HepG2 (cell line): Measurements from ENCODE around the gene ZC3H18. TPM values are rescaled to one million over a fixed set of nuclear protein-coding genes. Genes with fewer than 3 reads are reported as not detected.

Experiments
- ATAC-seq: fragments of 200-7000 bp; cut with Tn5 transposase; 3 replicates; pipeline ENCODE4 v1.9.1; 2020; ENCODE audit warnings: mild to moderate bottlenecking, moderate library complexity
- BruUV-seq: library from RNA; stranded (reverse); fragments of 400-500 nt; replicated peaks from 2 replicates; lab custom pipeline; 2021; lab: Mats Ljungman, UMichigan
- CTCF ChIA-PET: fragments of 300-600 bp; formaldehyde crosslinking; extraction: SDS; loops from one replicate; lab custom pipeline; 2021; ENCODE audit warnings: low total read pairs, inconsistent platforms, low intra/inter-chr PET ratio; lab: Yijun Ruan, JAX
- POLR2A ChIA-PET: fragments of 350-600 bp; sonication (Branson Sonifier 250); formaldehyde crosslinking; loops from one replicate; lab custom pipeline; 2020; ENCODE audit warnings: antibody characterized with exemption, inconsistent platforms; lab: Yijun Ruan, JAX
- DNase-seq: peaks from one replicate; pipeline ENCODE4 v3.0.0-alpha.2; 2015; ENCODE audit warnings: low spot score
- FAIRE-seq: peaks from 3 replicates; lab custom pipeline; 2011; peaks lifted over from hg19 to GRCh38; lab: Jason Lieb, UNC
- H2AFZ ChIP-seq: one replicate; pipeline ENCODE4 v1.6.1; 2011; ENCODE audit warnings: low read length, inconsistent platforms
- H3K27ac ChIP-seq: fragments of 300-600 bp; 3 replicates; pipeline ENCODE4 v1.8.0; 2011; ENCODE audit warnings: mixed run types, mild to moderate bottlenecking, mixed read lengths, low read length, inconsistent platforms; ENCODE audit not compliant: insufficient read depth; ENCODE audit errors: extremely low read length
- H3K27me3 ChIP-seq, 2 experiments: fragments of 200-600 bp in 1 of 2; 2 replicates in 1 of 2; 3 replicates in 1 of 2; pipeline versions ENCODE4 v1.6.0 to v1.8.0; 2011; ENCODE audit warnings: low read length in 2 of 2, mild to moderate bottlenecking in 2 of 2, moderate library complexity in 2 of 2, inconsistent platforms in 1 of 2; ENCODE audit not compliant: insufficient read depth in 2 of 2, control insufficient read depth in 1 of 2
- H3K36me3 ChIP-seq, 2 experiments: fragments of 200-600 bp in 1 of 2; replicated peaks in 1 of 2; 2 replicates in 1 of 2; 3 replicates in 1 of 2; pipeline versions ENCODE4 v1.5.1 to v1.8.0; 2011; ENCODE audit warnings: low read length in 2 of 2, inconsistent platforms in 1 of 2; ENCODE audit not compliant: insufficient read depth in 2 of 2, control insufficient read depth in 1 of 2
- H3K4me1 ChIP-seq: 2 replicates; pipeline ENCODE4 v1.5.1; 2012; ENCODE audit warnings: low read length, inconsistent platforms; ENCODE audit not compliant: insufficient read depth
- H3K4me2 ChIP-seq: 2 replicates; pipeline ENCODE4 v1.6.0; 2011; ENCODE audit warnings: low read depth, low read length, inconsistent platforms
- H3K4me3 ChIP-seq, 3 experiments: fragments of 200-600 bp in 1 of 3; sonication (generic), shearing (Covaris generic) in 1 of 3; replicated peaks in 1 of 3; 2 replicates each; pipeline ENCODE4 v1.5.1; 2011 to 2016; ENCODE audit warnings: low read length in 3 of 3, inconsistent platforms in 2 of 3, low read depth in 2 of 3, mild to moderate bottlenecking in 2 of 3, control low read depth in 1 of 3, mixed read lengths in 1 of 3; ENCODE audit not compliant: insufficient read depth in 1 of 3
- H3K79me2 ChIP-seq: one replicate; pipeline ENCODE4 v1.6.1; 2011; ENCODE audit warnings: low read length, inconsistent platforms; ENCODE audit not compliant: insufficient read depth
- H3K9ac ChIP-seq: 2 replicates; pipeline ENCODE4 v1.6.0; 2011; ENCODE audit warnings: mild to moderate bottlenecking, low read depth, low read length, inconsistent platforms; ENCODE audit not compliant: insufficient read depth
- H3K9me3 ChIP-seq: 2 replicates; pipeline ENCODE4 v1.5.1; 2012; ENCODE audit warnings: mild to moderate bottlenecking, low read length
- H4K20me1 ChIP-seq: 2 replicates; pipeline ENCODE4 v1.6.0; 2011; ENCODE audit warnings: inconsistent platforms, mild to moderate bottlenecking, low read length, moderate library complexity; ENCODE audit not compliant: insufficient read depth
- BHLHE40 ChIP-seq: IDR thresholded peaks from 2 replicates; pipeline ENCODE4 v1.6.1; 2011; ENCODE audit warnings: low read length, improper control_type of control experiment
- CENPT ChIP-seq: sonication (generic); formaldehyde crosslinking; IDR thresholded peaks from 2 replicates; pipeline ENCODE4 v1.8.0; 2022; ENCODE audit warnings: low read depth, mild to moderate bottlenecking, moderate library complexity, missing genetic modification reagents
- HNRNPK ChIP-seq: fragments of 200-400 bp; formaldehyde crosslinking; IDR thresholded peaks from 2 replicates; pipeline ENCODE4 v1.6.1; 2018; ENCODE audit warnings: low read length, low read depth, moderate library complexity, mild to moderate bottlenecking; ENCODE audit not compliant: poor library complexity, severe bottlenecking
- NONO ChIP-seq, 2 experiments: fragments of 450-650 bp in 1 of 2; sonication (generic) in 1 of 2; formaldehyde crosslinking in 1 of 2; IDR thresholded peaks in 1 of 2; conservative IDR thresholded peaks in 1 of 2; 2 replicates each; pipeline versions ENCODE4 v1.6.1 to v1.8.0; 2017 to 2022; ENCODE audit warnings: mild to moderate bottlenecking in 1 of 2, missing genetic modification reagents in 1 of 2, moderate library complexity in 1 of 2
- SKI ChIP-seq: fragments of 450-650 bp; IDR thresholded peaks from one replicate; pipeline ENCODE4 v1.6.1; 2018; ENCODE audit warnings: mild to moderate bottlenecking; ENCODE audit not compliant: partially characterized antibody
- SMC3 ChIP-seq: IDR thresholded peaks from 2 replicates; pipeline ENCODE4 v1.6.1; 2011; ENCODE audit warnings: low read length, improper control_type of control experiment
- SNAPC2 ChIP-seq: sonication (generic); formaldehyde crosslinking; IDR thresholded peaks from 2 replicates; pipeline ENCODE4 v1.8.1; 2022; ENCODE audit warnings: mild to moderate bottlenecking, missing genetic modification reagents
- TFDP2 ChIP-seq: sonication (generic); formaldehyde crosslinking; IDR thresholded peaks from 2 replicates; pipeline ENCODE4 v1.4.0; 2020; ENCODE audit warnings: missing genetic modification reagents
- ZNF12 ChIP-seq: sonication (generic); formaldehyde crosslinking; IDR thresholded peaks from 2 replicates; pipeline ENCODE4 v1.5.0; 2020; ENCODE audit warnings: missing genetic modification reagents
- ZNF282 ChIP-seq: fragments of 450-650 bp; IDR thresholded peaks from 2 replicates; pipeline ENCODE4 v1.6.1; 2018; ENCODE audit not compliant: partially characterized antibody
- ZNF788 ChIP-seq: sonication (generic); formaldehyde crosslinking; IDR thresholded peaks from 2 replicates; pipeline ENCODE4 v1.5.0; 2020; ENCODE audit warnings: mild to moderate bottlenecking, missing genetic modification reagents, borderline replicate concordance
- WGBS: methylation state at CpG from one replicate; pipeline ENCODE4 v1.1.6; 2017; ENCODE audit warnings: low lambda C conversion rate; 5-methylcytosine and 5-hydroxymethylcytosine counted together
- in situ Hi-C: cut with HindIII; loops from 2 replicates; pipeline ENCODE4 v1.10.0; 2017; ENCODE audit warnings: low pct_unique_long_range_greater_than_20kb; ENCODE audit not compliant: extremely low pct_ligation_motif_present
- intact Hi-C: fragments of 100-400 bp; cut with micrococcal nuclease; formaldehyde crosslinking; loops from one replicate; pipeline ENCODE4 v1.10.0; 2022; ENCODE audit not compliant: unreplicated experiment
- polyA plus RNA-seq, 8 experiments: library from polyadenylated mRNA; depleted of rRNA in 3 of 8; stranded (reverse) in 7 of 8; unstranded in 1 of 8; fragments of >200 nt; fragmentation: Illumina TruSeq in 4 of 8; extraction: Trizol in 4 of 8; gene quantifications; 2 replicates each; pipeline versions ENCODE4 v1.2.1 to v1.2.3, GENCODE V29; 2011 to 2016; ENCODE audit warnings: low read depth in 4 of 8, missing spikeins in 1 of 8, mixed read lengths in 1 of 8; ENCODE audit not compliant: insufficient read depth in 1 of 8
- total RNA-seq, 5 experiments: library from RNA; depleted of rRNA; stranded (reverse); fragments of >200 nt; fragmentation: Illumina TruSeq; extraction: Trizol; gene quantifications; 2 replicates each; pipeline ENCODE4 v1.2.3, GENCODE V29; 2016; ENCODE audit warnings: low read depth in 1 of 5
- TF ChIP-seq, protein P1 (sequence below): IDR thresholded peaks from 2 replicates; pipeline ENCODE4 v1.6.1; 2016
- TF ChIP-seq, protein P2 (sequence below): sonication (generic); formaldehyde crosslinking; IDR thresholded peaks from 2 replicates; pipeline ENCODE4 v1.8.1; 2023; ENCODE audit warnings: mild to moderate bottlenecking, inconsistent platforms, moderate library complexity, missing genetic modification reagents, borderline replicate concordance
- TF ChIP-seq, protein P3 (sequence below): sonication (generic); formaldehyde crosslinking; IDR thresholded peaks from 2 replicates; pipeline ENCODE4 v1.4.0; 2020; ENCODE audit warnings: missing genetic modification reagents
- TF ChIP-seq, protein P4 (sequence below): IDR thresholded peaks from 2 replicates; pipeline ENCODE4 v1.6.1; 2016; ENCODE audit warnings: missing genetic modification reagents, missing compliant biosample characterization

ZC3H18 gene
- total and polyA plus RNA-seq, 2 of the 13 experiments (the other 11 are each of a cell fraction or from before 2014, with no cell fraction given): 11.2 to 27.4 TPM

DNA sequence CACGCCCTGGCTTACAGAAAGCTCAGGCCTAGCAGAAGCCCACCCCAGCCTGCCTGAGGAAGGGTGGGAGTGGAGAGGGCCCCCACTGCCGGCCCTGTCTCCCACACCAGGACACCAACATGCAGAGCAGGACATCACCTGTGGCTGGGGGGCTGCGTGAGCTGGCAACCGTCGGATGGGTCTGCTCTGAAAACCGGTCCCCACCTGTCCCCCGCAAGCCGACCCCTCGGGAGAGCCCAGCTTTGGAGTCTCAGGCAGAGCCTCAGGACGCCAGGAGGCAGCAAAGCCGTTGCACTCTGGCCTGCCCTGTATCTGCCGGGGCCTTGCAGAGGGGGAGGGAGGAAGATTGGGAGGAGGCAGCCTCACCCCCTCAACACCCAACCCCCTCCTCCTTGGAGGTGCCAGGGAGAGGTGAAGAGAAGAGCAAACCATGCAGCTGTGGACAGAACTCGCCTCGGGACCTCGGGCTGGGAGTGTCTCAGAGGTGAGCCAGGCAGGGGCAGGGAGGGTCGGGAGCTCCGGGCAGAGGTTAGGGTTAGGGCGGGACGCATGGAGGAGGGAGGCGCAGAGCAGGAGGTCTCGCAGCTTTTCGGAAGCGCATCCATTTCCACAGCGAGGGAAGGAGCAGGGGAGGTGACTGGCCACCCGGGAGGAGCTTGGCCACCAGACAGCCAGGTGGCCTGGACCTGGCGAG, 30.4 kb upstream of the ZC3H18 start (continued):
- TF ChIP-seq SNAPC2 (no peak), TFDP2 (no peak), ZNF12 (CRISPR knock-in tag) (no peak), ZNF282 (no peak), ZNF788 (CRISPR knock-in tag) (no peak)
- TF ChIP-seq, protein P1, sequence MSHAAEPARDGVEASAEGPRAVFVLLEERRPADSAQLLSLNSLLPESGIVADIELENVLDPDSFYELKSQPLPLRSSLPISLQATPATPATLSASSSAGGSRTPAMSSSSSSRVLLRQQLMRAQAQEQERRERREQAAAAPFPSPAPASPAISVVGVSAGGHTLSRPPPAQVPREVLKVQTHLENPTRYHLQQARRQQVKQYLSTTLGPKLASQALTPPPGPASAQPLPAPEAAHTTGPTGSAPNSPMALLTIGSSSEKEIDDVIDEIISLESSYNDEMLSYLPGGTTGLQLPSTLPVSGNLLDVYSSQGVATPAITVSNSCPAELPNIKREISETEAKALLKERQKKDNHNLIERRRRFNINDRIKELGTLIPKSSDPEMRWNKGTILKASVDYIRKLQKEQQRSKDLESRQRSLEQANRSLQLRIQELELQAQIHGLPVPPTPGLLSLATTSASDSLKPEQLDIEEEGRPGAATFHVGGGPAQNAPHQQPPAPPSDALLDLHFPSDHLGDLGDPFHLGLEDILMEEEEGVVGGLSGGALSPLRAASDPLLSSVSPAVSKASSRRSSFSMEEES (CRISPR knock-in tag): no peak

GRCh38 chr16:88540346-88540977, 29.7 kb upstream of the ZC3H18 start:
- H3K9me3 ChIP-seq: peaks cover 20% of the 10 kb centered on the region
- H3K4me2 ChIP-seq: no peak overlapping the region
- no TSS peak for BruUV-seq
- no peaks in the 10 kb centered on the region for H3K79me2 ChIP-seq
- H3K27ac ChIP-seq: no peak overlapping the region
- H4K20me1 ChIP-seq: no peaks in the 10 kb centered on the region; the same call in 1 of the 2 replicates
- peaks cover 15 to 49% of the 10 kb centered on the region in 2 experiments; a peak in 4 of 5 replicates for H3K27me3 ChIP-seq
- H2AFZ ChIP-seq: no peak overlapping the region
- intact Hi-C loops (no loop called here), in situ Hi-C loops (no loop called here)
- 21% methylated on average over 13 of the region's 20 CpGs for WGBS
- DNase-seq (no peak), ATAC-seq (peak; percentile 21), FAIRE-seq (no peak)
- no peak overlapping the region for H3K4me3 ChIP-seq
- H3K9ac ChIP-seq: no peak overlapping the region
- CTCF ChIA-PET: no interaction called here
- POLR2A ChIA-PET: no interaction called here
- H3K4me1 ChIP-seq: no peaks in the 10 kb centered on the region
- H3K36me3 ChIP-seq: no peaks in the 10 kb centered on the region
- TF ChIP-seq, protein P2, sequence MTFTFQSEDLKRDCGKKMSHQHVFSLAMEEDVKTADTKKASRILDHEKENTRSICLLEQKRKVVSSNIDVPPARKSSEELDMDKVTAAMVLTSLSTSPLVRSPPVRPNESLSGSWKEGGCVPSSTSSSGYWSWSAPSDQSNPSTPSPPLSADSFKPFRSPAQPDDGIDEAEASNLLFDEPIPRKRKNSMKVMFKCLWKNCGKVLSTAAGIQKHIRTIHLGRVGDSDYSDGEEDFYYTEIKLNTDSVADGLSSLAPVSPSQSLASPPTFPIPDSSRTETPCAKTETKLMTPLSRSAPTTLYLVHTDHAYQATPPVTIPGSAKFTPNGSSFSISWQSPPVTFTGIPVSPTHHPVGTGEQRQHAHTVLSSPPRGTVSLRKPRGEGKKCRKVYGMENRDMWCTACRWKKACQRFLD: no peak
- TF ChIP-seq SMC3 (no peak), SKI (no peak), ZNF788 (CRISPR knock-in tag) (0 out of 2 replicates have a peak, but pooled peaks have one; percentile 25), NONO (IDR thresholded peaks at IDR 0.05) (no peak), NONO (CRISPR knock-in tag; conservative IDR thresholded peaks at IDR 0.05) (0 out of 2 replicates have a peak, but pooled peaks have one; percentile 26), HNRNPK (no peak), BHLHE40 (peak; percentile 27; the same call in 1 of the 2 replicates), CENPT (CRISPR knock-in tag) (no peak)
- TF ChIP-seq, protein P3, sequence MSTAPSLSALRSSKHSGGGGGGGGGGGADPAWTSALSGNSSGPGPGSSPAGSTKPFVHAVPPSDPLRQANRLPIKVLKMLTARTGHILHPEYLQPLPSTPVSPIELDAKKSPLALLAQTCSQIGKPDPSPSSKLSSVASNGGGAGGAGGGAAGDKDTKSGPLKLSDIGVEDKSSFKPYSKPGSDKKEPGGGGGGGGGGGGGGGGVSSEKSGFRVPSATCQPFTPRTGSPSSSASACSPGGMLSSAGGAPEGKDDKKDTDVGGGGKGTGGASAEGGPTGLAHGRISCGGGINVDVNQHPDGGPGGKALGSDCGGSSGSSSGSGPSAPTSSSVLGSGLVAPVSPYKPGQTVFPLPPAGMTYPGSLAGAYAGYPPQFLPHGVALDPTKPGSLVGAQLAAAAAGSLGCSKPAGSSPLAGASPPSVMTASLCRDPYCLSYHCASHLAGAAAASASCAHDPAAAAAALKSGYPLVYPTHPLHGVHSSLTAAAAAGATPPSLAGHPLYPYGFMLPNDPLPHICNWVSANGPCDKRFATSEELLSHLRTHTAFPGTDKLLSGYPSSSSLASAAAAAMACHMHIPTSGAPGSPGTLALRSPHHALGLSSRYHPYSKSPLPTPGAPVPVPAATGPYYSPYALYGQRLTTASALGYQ (CRISPR knock-in tag): no peak
- TF ChIP-seq, protein P4, sequence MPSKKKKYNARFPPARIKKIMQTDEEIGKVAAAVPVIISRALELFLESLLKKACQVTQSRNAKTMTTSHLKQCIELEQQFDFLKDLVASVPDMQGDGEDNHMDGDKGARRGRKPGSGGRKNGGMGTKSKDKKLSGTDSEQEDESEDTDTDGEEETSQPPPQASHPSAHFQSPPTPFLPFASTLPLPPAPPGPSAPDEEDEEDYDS (CRISPR knock-in tag): no peak
